OCI-LY7 (cell line): ENCODE measurements around the gene LRP1B. TPM values are rescaled to one million over a fixed set of nuclear protein-coding genes. Genes with fewer than 3 reads are reported as not detected.

ENCODE experiments used
- BruUV-seq: library from RNA; stranded (reverse); fragments of 400-500 nt; replicated peaks from 2 replicates; lab custom pipeline; 2021; lab: Mats Ljungman, UMichigan
- CTCF ChIA-PET: fragments of 300-600 bp; sonication (Branson Sonifier 250); formaldehyde crosslinking; loops from one replicate; lab custom pipeline; 2022; ENCODE audit warnings: antibody characterized with exemption; ENCODE audit not compliant: unreplicated experiment; lab: Charles Lee
- POLR2A ChIA-PET: fragments of 300-600 bp; sonication (Branson Sonifier 250); formaldehyde crosslinking; loops from one replicate; lab custom pipeline; 2022; ENCODE audit warnings: antibody characterized with exemption; lab: Charles Lee
- DNase-seq: peaks from one replicate; pipeline ENCODE4 v3.0.0-alpha.2; 2015; ENCODE audit warnings: low spot score
- H2AFZ ChIP-seq: fragments of 200-600 bp; sonication (generic), shearing (Covaris generic); 2 replicates; pipeline ENCODE4 v1.6.1; 2014; ENCODE audit warnings: mild to moderate bottlenecking, antibody characterized with exemption, low read length, moderate library complexity
- H3K27ac ChIP-seq: fragments of 200-600 bp; sonication (generic); 2 replicates; pipeline ENCODE4 v1.5.1; 2014; ENCODE audit warnings: mixed run types, low read depth, mild to moderate bottlenecking, moderate library complexity, low read length, inconsistent platforms; ENCODE audit not compliant: poor library complexity, severe bottlenecking
- H3K36me3 ChIP-seq: fragments of 200-600 bp; sonication (generic); 2 replicates; pipeline ENCODE4 v1.6.1; 2014; ENCODE audit warnings: mild to moderate bottlenecking, antibody characterized with exemption, low read length, moderate library complexity, mixed read lengths; ENCODE audit not compliant: insufficient read depth
- H3K4me1 ChIP-seq: fragments of 200-600 bp; sonication (generic); 2 replicates; pipeline ENCODE4 v1.5.1; 2014; ENCODE audit warnings: mild to moderate bottlenecking, low read length; ENCODE audit not compliant: insufficient read depth, poor library complexity, severe bottlenecking
- H3K4me2 ChIP-seq: fragments of 200-600 bp; sonication (generic); 2 replicates; pipeline ENCODE4 v1.6.1; 2014; ENCODE audit warnings: mild to moderate bottlenecking, low read length
- H3K4me3 ChIP-seq: fragments of 200-600 bp; sonication (generic); 2 replicates; pipeline ENCODE4 v1.5.1; 2014; ENCODE audit warnings: mild to moderate bottlenecking, low read depth, low read length; ENCODE audit not compliant: poor library complexity, severe bottlenecking
- H3K79me2 ChIP-seq: fragments of 200-600 bp; sonication (generic); 2 replicates; pipeline ENCODE4 v1.6.1; 2016; ENCODE audit warnings: low read depth, mild to moderate bottlenecking, low read length, moderate library complexity, mixed read lengths; ENCODE audit not compliant: insufficient read depth
- H3K9me2 ChIP-seq: fragments of 200-600 bp; sonication (generic); 2 replicates; pipeline ENCODE4 v1.6.1; 2016; ENCODE audit warnings: mild to moderate bottlenecking, low read length, mixed read lengths; ENCODE audit not compliant: insufficient read depth
- H3K9me3 ChIP-seq: fragments of 200-600 bp; sonication (generic); 2 replicates; pipeline ENCODE4 v1.6.1; 2014; ENCODE audit warnings: mild to moderate bottlenecking, mixed run types, low read length, mixed read lengths
- H4K20me1 ChIP-seq: fragments of 200-600 bp; sonication (generic); 2 replicates; pipeline ENCODE4 v1.6.1; 2014; ENCODE audit warnings: mild to moderate bottlenecking, antibody characterized with exemption, low read length, moderate library complexity, mixed read lengths; ENCODE audit not compliant: insufficient read depth
- EZH2phosphoT487 ChIP-seq: fragments of 200-600 bp; sonication (generic); IDR thresholded peaks from 2 replicates; pipeline ENCODE4 v1.6.1; 2018; ENCODE audit warnings: low read depth, borderline replicate concordance, mild to moderate bottlenecking, mixed run types, antibody characterized with exemption, low read length, moderate library complexity, mixed read lengths
- intact Hi-C: fragments of 100-400 bp; cut with micrococcal nuclease; formaldehyde crosslinking; loops from one replicate; pipeline ENCODE4 v1.10.0; 2022; ENCODE audit not compliant: unreplicated experiment
- total RNA-seq, 2 experiments: library from RNA; depleted of rRNA in 1 of 2; stranded (reverse); fragments of >200 nt in 1 of 2; shearing (Covaris generic) in 1 of 2; gene quantifications; 2 replicates each; pipeline ENCODE4 v1.2.3, GENCODE V29; 2014 to 2022
- TF ChIP-seq, protein P1 (sequence below): fragments of 200-600 bp; sonication (generic); conservative IDR thresholded peaks from 2 replicates; pipeline ENCODE4 v1.5.1; 2014; ENCODE audit warnings: mild to moderate bottlenecking, antibody characterized with exemption, low read length, moderate library complexity, mixed read lengths

The LRP1B gene
- total RNA-seq, 2 experiments from 2014 or later, result not detected

- TF ChIP-seq, protein P1, sequence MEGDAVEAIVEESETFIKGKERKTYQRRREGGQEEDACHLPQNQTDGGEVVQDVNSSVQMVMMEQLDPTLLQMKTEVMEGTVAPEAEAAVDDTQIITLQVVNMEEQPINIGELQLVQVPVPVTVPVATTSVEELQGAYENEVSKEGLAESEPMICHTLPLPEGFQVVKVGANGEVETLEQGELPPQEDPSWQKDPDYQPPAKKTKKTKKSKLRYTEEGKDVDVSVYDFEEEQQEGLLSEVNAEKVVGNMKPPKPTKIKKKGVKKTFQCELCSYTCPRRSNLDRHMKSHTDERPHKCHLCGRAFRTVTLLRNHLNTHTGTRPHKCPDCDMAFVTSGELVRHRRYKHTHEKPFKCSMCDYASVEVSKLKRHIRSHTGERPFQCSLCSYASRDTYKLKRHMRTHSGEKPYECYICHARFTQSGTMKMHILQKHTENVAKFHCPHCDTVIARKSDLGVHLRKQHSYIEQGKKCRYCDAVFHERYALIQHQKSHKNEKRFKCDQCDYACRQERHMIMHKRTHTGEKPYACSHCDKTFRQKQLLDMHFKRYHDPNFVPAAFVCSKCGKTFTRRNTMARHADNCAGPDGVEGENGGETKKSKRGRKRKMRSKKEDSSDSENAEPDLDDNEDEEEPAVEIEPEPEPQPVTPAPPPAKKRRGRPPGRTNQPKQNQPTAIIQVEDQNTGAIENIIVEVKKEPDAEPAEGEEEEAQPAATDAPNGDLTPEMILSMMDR, result no peak
- TF ChIP-seq EZH2phosphoT487, result no peak
- intact Hi-C loops, result no loop called here
- BruUV-seq, result no TSS peak
- Histone ChIP-seq H3K9me2 (no peaks in the 10 kb centered on the region), H3K27ac (no peak overlapping the region), H3K9me3 (no peaks in the 10 kb centered on the region), H3K4me3 (no peak overlapping the region), H3K79me2 (no peaks in the 10 kb centered on the region), H3K4me2 (no peak overlapping the region), H3K4me1 (no peaks in the 10 kb centered on the region), H3K36me3 (no peaks in the 10 kb centered on the region), H2AFZ (no peak overlapping the region), H4K20me1 (no peaks in the 10 kb centered on the region)
- ChIA-PET POLR2A (no interaction called here), CTCF (no interaction called here)
- no peak for DNase-seq
Measured at GRCh38 chr2:141200191-141200590, 930.6 kb downstream of the LRP1B start.

GRCh38 chr2:141199711-141200110 lies 931.1 kb downstream of the LRP1B start:
- no TSS peak for BruUV-seq
- TF ChIP-seq, protein P1, result no peak
- no peak for TF ChIP-seq EZH2phosphoT487
- no peaks in the 10 kb centered on the region for H3K9me3 ChIP-seq
- POLR2A ChIA-PET, result no interaction called here
- no peak for DNase-seq
- H3K9me2 ChIP-seq, result no peaks in the 10 kb centered on the region
- H2AFZ ChIP-seq, result no peak overlapping the region
- H3K79me2 ChIP-seq, result no peaks in the 10 kb centered on the region
- intact Hi-C loops, result no loop called here
- H3K4me2 ChIP-seq, result no peak overlapping the region
- H3K27ac ChIP-seq, result no peak overlapping the region
- no peaks in the 10 kb centered on the region for H3K36me3 ChIP-seq
- H3K4me1 ChIP-seq, result no peaks in the 10 kb centered on the region
- no peak overlapping the region for H3K4me3 ChIP-seq
- CTCF ChIA-PET, result no interaction called here
- H4K20me1 ChIP-seq, result no peaks in the 10 kb centered on the region

DNA sequence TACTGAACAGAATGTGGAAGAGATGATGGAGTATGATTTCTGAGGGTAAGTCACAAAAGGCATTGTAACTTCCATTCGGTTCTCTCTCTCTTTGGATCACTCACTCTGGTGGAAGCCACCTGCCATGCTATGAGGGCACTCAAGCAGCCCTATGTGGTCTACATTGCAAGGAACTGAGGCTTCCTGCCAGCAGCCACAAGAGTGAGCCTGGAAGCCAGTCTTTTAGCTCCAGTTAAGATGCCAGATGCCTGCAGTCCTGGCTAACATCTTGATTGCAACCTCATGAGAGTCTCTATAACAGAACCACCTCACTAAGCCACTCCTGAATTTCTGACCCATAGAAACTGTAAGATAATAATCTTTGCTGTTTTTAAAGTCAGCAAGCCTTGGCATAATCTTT lies 935.7 kb downstream of the LRP1B start:
- H3K27ac ChIP-seq, result no peak overlapping the region
- H3K4me1 ChIP-seq, result no peaks in the 10 kb centered on the region
- no peak overlapping the region for H2AFZ ChIP-seq
- H4K20me1 ChIP-seq, result no peaks in the 10 kb centered on the region
- ChIA-PET POLR2A (interaction anchor here (0.6 kb wide), 1 partner anchor 477 kb away, joined by 3 read pairs; no protein-coding TSS in a partner anchor), CTCF (no interaction called here)
- H3K4me3 ChIP-seq, result no peak overlapping the region
- TF ChIP-seq, protein P1, result no peak
- no peak for TF ChIP-seq EZH2phosphoT487
- no peaks in the 10 kb centered on the region for H3K9me3 ChIP-seq
- no TSS peak for BruUV-seq
- no peak for DNase-seq
- intact Hi-C loops, result no loop called here
- H3K4me2 ChIP-seq, result no peak overlapping the region
- H3K36me3 ChIP-seq, result no peaks in the 10 kb centered on the region
- no peaks in the 10 kb centered on the region for H3K9me2 ChIP-seq
- H3K79me2 ChIP-seq, result no peaks in the 10 kb centered on the region
